Heart right ventricle (tissue), 16 donors: Measurements from ENCODE around the gene CS. TPM values are rescaled to one million over a fixed set of nuclear protein-coding genes. Genes with fewer than 3 reads are reported as not detected.

Experiments used
- ATAC-seq, 8 donors: fragments of 200-7000 bp; cut with Tn5 transposase; one replicate each; pipeline ENCODE4 v1.9.1; 2020; ENCODE audit warnings: mild to moderate bottlenecking in 8 of 8, moderate library complexity in 8 of 8, moderate number of reproducible peaks in 1 of 8
- DNase-seq, 2 donors: peaks; one replicate each; pipeline ENCODE4 v3.0.0-alpha.2; 2020
- H3K27ac ChIP-seq, 10 donors: fragments of 200-600 bp; sonication (generic) in 2 of 10; one replicate each; pipeline versions ENCODE4 v1.5.0 to v1.8.0; 2020 to 2022; ENCODE audit warnings: mild to moderate bottlenecking in 3 of 10
- H3K27me3 ChIP-seq, 7 donors: fragments of 200-600 bp; one replicate each; pipeline ENCODE4 v1.8.0; 2021 to 2022; ENCODE audit warnings: mild to moderate bottlenecking in 2 of 7
- H3K36me3 ChIP-seq, 9 donors: fragments of 200-600 bp; sonication (generic) in 1 of 9; one replicate each; pipeline versions ENCODE4 v1.5.0 to v1.8.0; 2020 to 2022; ENCODE audit warnings: mild to moderate bottlenecking in 2 of 9
- H3K4me1 ChIP-seq, 9 donors: fragments of 200-600 bp; sonication (generic) in 1 of 9; one replicate each; pipeline versions ENCODE4 v1.5.0 to v1.8.0; 2020 to 2022; ENCODE audit warnings: mild to moderate bottlenecking in 4 of 9
- H3K4me3 ChIP-seq, 10 donors: fragments of 200-600 bp; sonication (generic) in 2 of 10; one replicate each; pipeline versions ENCODE4 v1.5.0 to v1.8.0; 2020 to 2022; ENCODE audit warnings: mild to moderate bottlenecking in 7 of 10, moderate library complexity in 2 of 10
- H3K9me3 ChIP-seq, 11 donors: fragments of 200-600 bp in 10 of 11; sonication (generic) in 2 of 11; one replicate each; pipeline versions ENCODE4 v1.5.0 to v1.8.0; 2013 to 2022; ENCODE audit warnings: mild to moderate bottlenecking in 2 of 11, control low read depth in 1 of 11, moderate library complexity in 1 of 11
- CTCF ChIP-seq, 9 donors: fragments of 200-600 bp; sonication (generic) in 2 of 9; IDR thresholded peaks; one replicate each; pipeline versions ENCODE4 v1.5.0 to v1.8.0; 2021 to 2022; ENCODE audit warnings: antibody characterized with exemption in 9 of 9, mild to moderate bottlenecking in 5 of 9, moderate library complexity in 1 of 9
- WGBS, 2 donors: extraction: QIAGEN DNeasy Blood & Tissue Kit; methylation state at CpG; one replicate each; pipeline ENCODE4 v1.1.7; 2013; ENCODE audit warnings: inconsistent platforms in 1 of 2; 5-methylcytosine and 5-hydroxymethylcytosine counted together
- intact Hi-C, 10 donors: fragments of 100-400 bp; cut with DNase I; formaldehyde crosslinking; loops; one replicate each; pipeline versions ENCODE4 v1.11.1 to v1.14.2; 2022
- polyA plus RNA-seq, 2 donors: library from polyadenylated mRNA; stranded (reverse); fragments of 200-250 nt; gene quantifications; one replicate each; pipeline ENCODE4 v1.2.3, GENCODE V29; 2013
- total RNA-seq, 10 donors: library from RNA; stranded (reverse); fragmentation: NEBNext Ultra II Directional in 3 of 10; extraction: Animal tissue kit (Norgen Biotek cat#: 25700) in 3 of 10; gene quantifications; one replicate each; pipeline versions ENCODE4 v1.2.1 to v1.2.4, GENCODE V29; 2021 to 2023
- donor health status: Arrhythmogenic right ventricular cardiomyopathy.
- donor health status: ischemic (EF 13 %, LVEDD 7.1; RV severe dilation, severe dysfunction).
- donor health status: healthy with polysubstance abuse.
- donor health status: DM: no; HTN: yes; CAD: no.
- donor health status: DM: no; HTN: no; CAD: no.
- donor health status: ischemic (EF 25% LVEDD 6.9; RV normal size, moderate dysfunction).
- donor health status: ischemic (EF 25% LVEDD 5.7; RV mildly dilated, moderate dysfunction).
- donor health status: healthy.
- donor health status: DM: yes; HTN: yes; CAD: no.
- donor health status: Ischemic cardiomyopathy.
- donor health status: ischemic (EF 35%, LVEDD 5.7; RV mildly dilated, moderate dysfunction).
- donor health status: nonischemic (EF 11% LVEDD 7.7; RV severe dilation, severe dysfunction).
- donor health status: DM: yes; HTN: yes; CAD: no.
- donor health status: PGD.
- donor health status: ischemic (EF 29% LVEDD 5.4; RV normal size, mild dysfunction).
- donor health status: nonischemic (EF 23%, LVEDD 6.1; RV moderate dilation, normal function).

CS gene
- total and polyA plus RNA-seq, 12 donors, result 154 to 991 (median 859) TPM

- intact Hi-C loops, result no loop called here
- WGBS, 2 donors, result 91 to 93% methylated on average over 8 of the region's 8 CpGs
- Histone ChIP-seq H3K36me3 (peaks cover 12 to 100% (median 93%) of the 10 kb centered on the region in 9 donors), H3K27ac (no peak overlapping the region), H3K27me3 (no peaks in the 10 kb centered on the region), H3K4me1 (peaks cover 0 to 13% (median 8%) of the 10 kb centered on the region in 9 donors), H3K9me3 (no peaks in the 10 kb centered on the region), H3K4me3 (no peak overlapping the region)
- no peak for TF ChIP-seq CTCF (IDR thresholded peaks at IDR 0.05)
- DNase-seq (no peak), ATAC-seq (no peak)
Observed at GRCh38 chr12:56248711-56249110, 51.4 kb downstream of the CS start.

GRCh38 chr12:56247923-56248322, 52.2 kb downstream of the CS start:
- Histone ChIP-seq H3K4me1 (peaks cover 0 to 15% (median 9%) of the 10 kb centered on the region in 9 donors), H3K9me3 (no peaks in the 10 kb centered on the region), H3K27me3 (no peaks in the 10 kb centered on the region), H3K4me3 (no peak overlapping the region), H3K36me3 (peaks cover 5 to 100% (median 92%) of the 10 kb centered on the region in 9 donors), H3K27ac (no peak overlapping the region)
- intact Hi-C loops, result no loop called here
- WGBS, 2 donors, result 94 to 95% methylated on average over 16 of the region's 16 CpGs
- no peak for TF ChIP-seq CTCF (IDR thresholded peaks at IDR 0.05)
- DNase-seq (no peak), ATAC-seq (no peak)

GRCh38 chr12:56244494-56244893, 55.6 kb downstream of the CS start:
- Histone ChIP-seq H3K27ac (peak overlapping the region in 1 of 10 donors; percentile 13), H3K9me3 (no peaks in the 10 kb centered on the region), H3K4me1 (peaks cover 0 to 15% (median 9%) of the 10 kb centered on the region in 9 donors), H3K4me3 (no peak overlapping the region), H3K36me3 (peaks cover 0 to 100% (median 87%) of the 10 kb centered on the region in 9 donors), H3K27me3 (no peaks in the 10 kb centered on the region)
- no peak for DNase-seq
- WGBS, 2 donors, result 87 to 89% methylated on average over 14 of the region's 14 CpGs
- intact Hi-C loops, result no loop called here
- ATAC-seq, result peak in 1 of 8 donors; percentile 15
- TF ChIP-seq CTCF (IDR thresholded peaks at IDR 0.05), result no peak

- ATAC-seq (peak in 7 of 8 donors; percentile 15 to 63 (median 40)), DNase-seq (no peak)
- no peak for TF ChIP-seq CTCF (IDR thresholded peaks at IDR 0.05)
- Histone ChIP-seq H3K4me1 (peaks cover 0 to 15% (median 9%) of the 10 kb centered on the region in 9 donors), H3K36me3 (peaks cover 0 to 100% (median 83%) of the 10 kb centered on the region in 9 donors), H3K4me3 (no peak overlapping the region), H3K9me3 (no peaks in the 10 kb centered on the region), H3K27me3 (no peaks in the 10 kb centered on the region), H3K27ac (peak overlapping the region in 2 of 10 donors; percentile 13 to 28)
- 51 to 54% methylated on average over 3 of the region's 3 CpGs for WGBS, 2 donors
- intact Hi-C loops, result no loop called here
Observed at GRCh38 chr12:56243731-56244181, 56.4 kb downstream of the CS start.
